Large intestine (tissue), 3 donors: ENCODE measurements around the gene PPIB. TPM values are rescaled to one million over a fixed set of nuclear protein-coding genes. Genes with fewer than 3 reads are reported as not detected.
"Not testable (repeated sequence)": the region's sequence is repeated elsewhere in the genome, so short reads cannot be mapped to it uniquely, and the experiment has no call there.

Experiments used
- DNase-seq, 2 donors: peaks; one replicate each; pipeline versions ENCODE4 v3.0.0 to v3.0.0-alpha.2; 2013
- H3K27ac ChIP-seq: one replicate; pipeline ENCODE4 v1.5.1; 2013; ENCODE audit warnings: low read length
- H3K27me3 ChIP-seq: 2 replicates; pipeline ENCODE4 v1.6.1; 2013; ENCODE audit warnings: low read length; ENCODE audit not compliant: control insufficient read depth, insufficient read depth
- H3K36me3 ChIP-seq: 2 replicates; pipeline ENCODE4 v1.6.1; 2013; ENCODE audit warnings: low read length; ENCODE audit not compliant: control insufficient read depth, insufficient read depth
- H3K4me1 ChIP-seq: one replicate; pipeline ENCODE4 v1.6.1; 2013; ENCODE audit warnings: low read length; ENCODE audit not compliant: control insufficient read depth, insufficient read depth
- H3K4me3 ChIP-seq: one replicate; pipeline ENCODE4 v1.5.1; 2013; ENCODE audit warnings: low read length
- H3K9me3 ChIP-seq: one replicate; pipeline ENCODE4 v1.6.1; 2013; ENCODE audit warnings: mild to moderate bottlenecking, low read depth, low read length, moderate library complexity; ENCODE audit not compliant: control insufficient read depth
- WGBS: methylation state at CpG from one replicate; pipeline ENCODE4 v1.1.5; 2013; ENCODE audit warnings: low lambda C conversion rate; ENCODE audit not compliant: insufficient coverage; 5-methylcytosine and 5-hydroxymethylcytosine counted together
- polyA plus RNA-seq: library from polyadenylated mRNA; unstranded; fragments of 120-200 nt; gene quantifications from one replicate; pipeline ENCODE4 v1.2.1, GENCODE V29; 2013

Gene PPIB
- polyA plus RNA-seq, 1 donor, result 513 TPM

DNA sequence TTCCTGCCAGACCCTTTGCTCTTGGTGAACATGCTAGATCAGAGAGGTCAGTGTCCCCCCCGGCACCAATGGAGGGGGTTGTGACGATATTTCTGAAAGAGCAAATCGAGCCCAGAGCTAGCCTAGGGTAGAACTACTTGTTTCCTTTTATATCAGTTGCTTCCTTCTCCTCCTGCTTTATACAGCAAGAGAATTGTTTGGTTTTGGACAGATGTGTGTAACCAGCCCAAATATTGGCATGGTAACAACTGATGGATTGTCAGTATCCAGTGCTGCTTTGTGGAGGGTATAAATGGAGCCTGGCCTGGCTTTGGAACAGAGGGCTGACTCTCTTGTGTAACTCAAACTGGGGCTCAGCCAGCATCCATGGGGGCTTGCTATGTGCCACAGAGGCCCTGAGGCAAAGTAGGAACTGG lies 39.9 kb downstream of the PPIB start:
- Histone ChIP-seq H3K36me3 (peaks cover 75% of the 10 kb centered on the region), H3K27me3 (no peaks in the 10 kb centered on the region), H3K4me3 (no peak overlapping the region), H3K4me1 (no peaks in the 10 kb centered on the region), H3K27ac (no peak overlapping the region), H3K9me3 (no peaks in the 10 kb centered on the region)
- DNase-seq, result no peak
- WGBS, result no CpG with 5 or more reads among the region's 3 CpGs

DNA sequence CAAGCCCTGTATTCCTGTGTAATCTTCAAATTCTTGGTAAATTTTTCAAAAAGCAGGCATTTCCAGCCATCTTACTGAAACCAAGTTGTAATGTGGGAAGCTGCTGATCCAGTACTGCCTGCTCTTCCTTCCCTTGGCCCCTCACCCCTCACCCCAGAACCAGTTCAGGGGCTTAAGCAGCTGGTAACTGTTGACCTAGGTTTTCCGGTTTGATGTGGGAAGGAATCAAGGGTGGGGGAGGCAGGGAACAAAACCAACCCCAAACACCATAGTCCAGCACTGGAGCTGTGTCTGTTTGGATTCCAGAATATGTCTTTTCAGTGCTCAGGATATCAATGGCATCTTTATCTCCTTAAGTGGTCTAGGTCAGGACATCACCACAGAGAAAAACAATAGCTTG lies 40.4 kb downstream of the PPIB start:
- Histone ChIP-seq H3K27me3 (no peaks in the 10 kb centered on the region), H3K27ac (no peak overlapping the region), H3K4me3 (no peak overlapping the region), H3K9me3 (no peaks in the 10 kb centered on the region), H3K4me1 (peaks cover under 1% of the 10 kb centered on the region), H3K36me3 (peaks cover 72% of the 10 kb centered on the region)
- DNase-seq, result no peak
- no CpG with 5 or more reads among the region's 1 CpG for WGBS

DNA sequence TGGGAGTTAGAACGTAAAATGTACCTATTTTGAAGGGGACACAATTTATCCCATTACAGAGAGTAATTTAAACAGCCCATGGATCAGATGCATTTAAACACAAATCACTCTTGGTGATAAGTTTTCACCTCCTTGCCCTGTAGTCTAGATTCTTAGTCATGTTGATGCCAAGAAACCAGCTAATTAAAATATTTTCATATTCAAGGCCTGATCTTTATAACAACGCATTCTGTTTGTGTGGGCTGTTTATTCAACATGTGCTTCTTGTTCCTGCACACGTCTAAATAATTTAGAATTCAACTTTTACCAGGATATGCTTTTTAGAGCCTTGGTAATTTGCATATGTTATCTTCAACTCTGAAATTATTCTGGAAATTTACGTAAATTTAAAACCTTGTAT lies 41.2 kb downstream of the PPIB start:
- no peak overlapping the region for H3K4me3 ChIP-seq
- peaks cover 2% of the 10 kb centered on the region for H3K4me1 ChIP-seq
- no peaks in the 10 kb centered on the region for H3K27me3 ChIP-seq
- DNase-seq, result no peak
- no peak overlapping the region for H3K27ac ChIP-seq
- no peaks in the 10 kb centered on the region for H3K9me3 ChIP-seq
- H3K36me3 ChIP-seq, result peaks cover 72% of the 10 kb centered on the region
- WGBS, result 88% methylated on average over 4 of the region's 4 CpGs

DNA sequence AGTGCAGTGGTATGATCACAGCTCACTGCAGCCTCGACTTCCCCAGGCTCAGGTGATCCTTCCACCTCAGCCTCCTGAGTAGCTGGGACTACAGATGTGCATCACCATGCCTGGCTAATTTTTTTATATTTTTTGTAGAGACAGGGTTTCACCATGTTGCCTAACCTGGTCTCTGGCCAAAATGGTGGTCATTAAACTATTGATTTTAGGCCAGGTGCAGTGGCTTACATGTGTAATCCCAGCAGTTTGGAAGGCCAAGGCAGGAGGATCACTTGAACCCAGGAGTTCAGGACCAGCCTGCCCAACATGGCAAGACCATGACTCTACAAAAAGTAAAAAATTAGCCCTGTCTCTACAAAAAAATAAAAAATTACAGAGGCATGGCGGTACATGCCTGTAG lies 42.5 kb downstream of the PPIB start:
- peaks cover 76% of the 10 kb centered on the region for H3K36me3 ChIP-seq
- no CpG with 5 or more reads among the region's 2 CpGs for WGBS
- not testable (repeated sequence) for H3K9me3 ChIP-seq, H3K27me3 ChIP-seq, H3K27ac ChIP-seq, H3K4me3 ChIP-seq, DNase-seq, H3K4me1 ChIP-seq

DNA sequence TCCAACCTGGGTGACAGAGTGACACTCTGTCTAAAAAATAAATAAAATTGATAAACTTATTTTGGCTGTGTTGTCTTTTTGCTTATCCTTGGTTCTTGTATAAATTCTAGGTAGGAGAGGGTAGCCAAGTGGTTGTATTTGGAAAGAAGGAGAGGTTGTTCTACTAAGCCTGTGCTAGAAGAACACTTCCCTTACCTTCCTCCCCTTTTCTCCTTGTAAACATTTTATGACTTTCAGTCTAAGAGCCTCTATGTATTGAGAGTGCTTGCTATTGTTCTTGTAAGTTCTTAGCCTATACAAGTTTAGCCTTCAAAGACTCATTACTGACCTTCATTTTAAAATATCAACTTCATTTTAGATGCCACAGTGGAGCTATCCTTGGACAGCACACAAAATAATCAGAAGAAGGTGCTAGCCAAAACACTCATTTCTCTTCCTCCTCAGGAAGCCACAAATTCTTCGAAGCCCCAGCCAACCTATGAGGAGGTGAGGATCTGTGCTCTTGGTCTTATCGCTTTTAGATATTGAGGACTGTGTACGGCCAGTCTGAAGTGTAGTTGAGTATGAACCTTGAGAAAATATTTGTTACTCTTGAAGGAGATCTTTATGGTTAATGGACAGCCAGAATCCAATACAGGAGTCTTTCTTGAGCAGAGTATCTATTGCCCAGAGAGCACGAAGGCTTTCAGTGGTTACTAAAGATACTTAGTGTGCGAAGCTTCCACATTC lies 44.9 kb downstream of the PPIB start:
- Histone ChIP-seq H3K4me1 (peaks cover 2% of the 10 kb centered on the region), H3K27me3 (no peaks in the 10 kb centered on the region), H3K27ac (peak overlapping the region; percentile 69), H3K9me3 (no peaks in the 10 kb centered on the region), H3K4me3 (no peak overlapping the region), H3K36me3 (peaks cover 81% of the 10 kb centered on the region)
- WGBS, result 44% methylated on average over 2 of the region's 5 CpGs
- DNase-seq, result peak in 1 of 2 donors; percentile 25

DNA sequence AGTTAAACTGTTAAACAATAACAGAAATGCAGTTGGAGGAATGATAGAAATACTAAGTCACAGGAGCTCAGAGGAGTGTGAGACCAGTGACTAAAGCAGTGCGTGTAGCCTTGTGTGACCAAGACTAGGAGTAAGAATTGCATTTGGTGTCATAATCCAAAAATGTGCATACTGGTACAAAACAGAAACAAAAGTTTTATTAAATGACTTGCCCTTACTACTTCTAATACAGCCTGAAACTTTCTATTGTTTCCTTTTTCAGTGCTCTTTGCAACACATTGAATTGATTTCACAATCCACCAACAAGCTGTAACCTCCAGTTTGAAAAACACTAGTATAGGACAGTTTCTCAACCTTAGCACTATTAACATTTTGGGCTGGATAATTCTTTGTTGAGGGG lies 49.9 kb downstream of the PPIB start:
- H3K4me1 ChIP-seq, result peaks cover 13% of the 10 kb centered on the region

DNA sequence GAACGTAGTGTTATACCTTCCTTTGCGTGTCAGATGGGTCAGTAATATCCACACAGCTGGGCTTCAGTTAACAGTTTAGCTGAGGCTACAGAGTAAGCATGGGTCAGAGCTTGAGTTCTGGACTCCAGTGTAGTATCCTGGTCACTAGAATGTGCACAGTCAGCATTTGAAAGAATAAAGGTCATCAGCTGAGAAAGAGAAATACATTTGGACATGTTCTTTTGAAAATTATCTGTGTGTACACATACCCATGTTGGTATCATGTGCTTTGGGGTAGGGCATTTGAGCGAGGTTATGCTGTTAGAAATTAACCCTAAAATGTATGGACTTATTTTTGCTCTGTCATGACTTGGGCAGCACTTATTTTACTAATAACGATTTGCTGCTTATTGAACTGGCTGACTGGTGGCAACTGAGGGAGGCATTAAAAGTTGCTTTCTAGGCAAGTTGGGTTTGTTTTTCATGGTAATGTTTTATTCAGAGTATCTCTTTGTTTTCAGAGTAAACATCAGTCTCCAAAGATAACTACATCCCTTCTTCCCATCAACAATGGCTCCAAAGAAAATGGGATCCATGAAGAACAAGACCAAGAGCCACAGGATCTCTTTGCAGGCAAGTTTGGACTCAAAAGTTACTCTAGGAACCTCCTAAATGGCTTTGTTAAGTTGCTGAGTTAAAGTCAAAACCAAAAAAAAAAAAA lies 50.6 kb downstream of the PPIB start:
- WGBS, result 47% methylated on average over 3 of the region's 4 CpGs
- peaks cover 38% of the 10 kb centered on the region for H3K36me3 ChIP-seq
- no peaks in the 10 kb centered on the region for H3K27me3 ChIP-seq
- H3K9me3 ChIP-seq, result no peaks in the 10 kb centered on the region
- H3K4me1 ChIP-seq, result peaks cover 11% of the 10 kb centered on the region
- H3K4me3 ChIP-seq, result no peak overlapping the region
- H3K27ac ChIP-seq, result peak overlapping the region; percentile 58
- DNase-seq, result peak; percentile 74 to 84

More for the DNA sequence above, 49.9 kb downstream of the PPIB start:
- no peak for DNase-seq
- no peak overlapping the region for H3K4me3 ChIP-seq
- no peaks in the 10 kb centered on the region for H3K27me3 ChIP-seq
- WGBS, result 86% methylated on average over 1 of the region's 1 CpG
- peaks cover 42% of the 10 kb centered on the region for H3K36me3 ChIP-seq
- H3K9me3 ChIP-seq, result no peaks in the 10 kb centered on the region
- H3K27ac ChIP-seq, result peak overlapping the region; percentile 43

DNA sequence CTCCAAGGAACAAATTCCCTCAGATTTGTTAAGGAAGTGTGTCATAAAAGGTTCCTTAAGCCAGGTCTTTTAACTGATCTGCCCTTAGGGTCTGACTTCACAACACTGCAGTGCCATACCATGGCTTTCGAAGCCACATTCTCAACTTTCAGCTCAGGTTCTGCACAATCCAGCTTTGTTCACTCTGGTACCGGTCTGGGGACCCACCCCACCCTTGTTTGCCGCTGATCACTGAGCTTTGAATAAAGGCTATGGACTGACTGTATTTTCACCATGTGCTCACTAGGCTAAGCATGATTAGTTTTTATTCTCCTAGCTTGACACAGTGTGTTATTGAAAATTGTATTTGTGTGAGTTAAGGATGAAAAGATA lies 51.2 kb downstream of the PPIB start:
- H3K36me3 ChIP-seq, result peaks cover 32% of the 10 kb centered on the region
- peak in 1 of 2 donors; percentile 18 for DNase-seq
- H3K27ac ChIP-seq, result peak overlapping the region; percentile 58
- no peaks in the 10 kb centered on the region for H3K9me3 ChIP-seq
- no peak overlapping the region for H3K4me3 ChIP-seq
- WGBS, result no CpG with 5 or more reads among the region's 3 CpGs
- H3K27me3 ChIP-seq, result no peaks in the 10 kb centered on the region
- H3K4me1 ChIP-seq, result peaks cover 11% of the 10 kb centered on the region

DNA sequence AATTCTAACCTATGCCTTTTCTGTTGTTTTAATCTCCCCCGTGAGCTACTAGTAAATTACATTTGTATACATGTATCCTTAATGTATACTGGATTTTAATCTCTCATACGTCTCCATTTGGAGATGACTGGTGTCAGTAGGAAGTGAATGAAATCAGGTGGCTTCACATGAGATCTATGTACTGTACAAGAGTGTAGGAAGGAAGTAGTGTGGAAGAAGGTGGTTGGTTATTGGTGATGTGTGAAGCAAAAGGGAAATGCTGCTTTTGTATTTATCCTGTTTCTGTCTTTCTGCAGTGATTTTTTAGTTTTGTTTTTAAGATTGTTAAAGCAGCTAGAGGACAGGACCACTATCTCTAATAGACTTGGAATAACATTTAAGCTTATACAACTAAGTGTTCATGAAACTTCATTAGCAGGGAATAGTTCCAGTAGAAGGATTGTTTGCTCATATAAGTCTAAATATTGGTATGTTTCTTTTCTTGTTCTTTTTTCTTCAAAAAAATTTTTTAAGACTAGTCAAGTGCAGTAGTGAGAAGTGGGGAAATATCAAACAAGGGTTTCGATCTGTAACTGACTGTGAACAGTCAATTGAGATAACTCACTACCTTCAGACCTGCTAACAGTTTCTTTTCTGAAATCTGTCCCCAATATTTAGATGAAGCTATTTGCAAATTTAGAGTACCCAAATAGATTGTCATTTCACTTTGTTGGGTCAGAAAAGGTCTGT lies 51.7 kb downstream of the PPIB start:
- WGBS, result no CpG with 5 or more reads among the region's 3 CpGs
- DNase-seq, result no peak
- Histone ChIP-seq H3K9me3 (no peaks in the 10 kb centered on the region), H3K36me3 (peaks cover 26% of the 10 kb centered on the region), H3K27ac (peak overlapping the region; percentile 58), H3K4me1 (peaks cover 11% of the 10 kb centered on the region), H3K27me3 (no peaks in the 10 kb centered on the region), H3K4me3 (no peak overlapping the region)

DNA sequence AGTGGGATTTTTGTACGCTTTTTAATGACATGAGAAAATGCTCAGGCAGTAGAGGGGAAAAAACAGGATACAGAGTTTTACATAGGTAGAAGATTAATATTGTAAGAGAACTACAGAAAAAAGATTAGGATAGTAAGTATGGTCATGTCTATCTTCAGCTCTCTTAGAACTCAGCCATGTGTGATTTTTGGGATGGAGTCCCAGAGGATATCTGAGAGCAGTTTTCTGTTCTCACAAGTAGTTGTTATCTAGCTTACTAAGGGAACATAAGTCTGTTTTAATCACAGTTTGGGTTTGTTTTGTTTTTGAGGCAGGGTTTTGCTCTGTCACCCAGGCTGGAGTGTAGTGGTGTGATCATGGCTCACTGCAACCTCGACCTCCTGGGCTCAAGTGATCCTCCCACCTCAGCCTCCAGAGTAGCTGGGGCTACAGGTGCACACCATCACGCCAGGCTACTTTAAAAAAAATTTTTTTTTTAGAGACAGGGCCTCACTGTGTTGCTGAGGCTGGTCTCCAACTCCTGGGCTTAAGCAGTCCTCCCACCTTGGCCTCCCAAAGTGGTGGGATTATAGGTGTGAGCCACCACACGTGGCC lies 52.6 kb downstream of the PPIB start:
- WGBS, result 100% methylated on average over 1 of the region's 4 CpGs
- peaks cover 11% of the 10 kb centered on the region for H3K4me1 ChIP-seq
- H3K36me3 ChIP-seq, result peaks cover 19% of the 10 kb centered on the region
- H3K27ac ChIP-seq, result peak overlapping the region; percentile 58
- not testable (repeated sequence) for H3K4me3 ChIP-seq, DNase-seq, H3K27me3 ChIP-seq, H3K9me3 ChIP-seq
